Naive thymus-derived CD4-positive, alpha-beta T cell (primary cell): ENCODE data around the gene SPAG6. TPM values are rescaled to one million over a fixed set of nuclear protein-coding genes. Genes with fewer than 3 reads are reported as not detected.

Experiments
- ATAC-seq: fragments of 150-1000 bp; cut with Tn5 transposase; 2 replicates; pipeline ENCODE4 v1.10.0; 2021; ENCODE audit warnings: mild to moderate bottlenecking, moderate library complexity
- CTCF ChIA-PET: fragments of 350-600 bp; sonication (Branson Sonifier 250); formaldehyde crosslinking; loops from one replicate; lab custom pipeline; 2021; ENCODE audit warnings: antibody characterized with exemption; lab: Charles Lee
- POLR2A ChIA-PET: fragments of 350-600 bp; sonication (Branson Sonifier 250); formaldehyde crosslinking; loops from one replicate; lab custom pipeline; 2021; ENCODE audit warnings: antibody characterized with exemption, inconsistent platforms; lab: Charles Lee
- DNase-seq, 9 donors: peaks; one replicate each; pipeline versions ENCODE4 v3.0.0 to v3.0.0-alpha.2; 2020 to 2022; ENCODE audit warnings: mixed read lengths in 1 of 9
- H3K27ac ChIP-seq: one replicate; pipeline ENCODE4 v1.7.0; 2013; ENCODE audit warnings: mild to moderate bottlenecking, low read depth, low read length, moderate library complexity
- H3K27me3 ChIP-seq, 2 donors: one replicate each; pipeline ENCODE4 v1.7.0; 2013; ENCODE audit warnings: low read length in 2 of 2, mild to moderate bottlenecking in 2 of 2, moderate library complexity in 2 of 2; ENCODE audit not compliant: control insufficient read depth in 2 of 2, insufficient read depth in 2 of 2
- H3K36me3 ChIP-seq, 3 experiments: 1 replicate in 2 of 3; 2 replicates in 1 of 3; pipeline ENCODE4 v1.7.0; 2013; ENCODE audit warnings: low read length in 3 of 3, mild to moderate bottlenecking in 3 of 3, moderate library complexity in 1 of 3; ENCODE audit not compliant: insufficient read depth in 3 of 3, control insufficient read depth in 2 of 3
- H3K4me1 ChIP-seq, 2 donors: one replicate each; pipeline ENCODE4 v1.7.0; 2013; ENCODE audit warnings: low read length in 2 of 2, mild to moderate bottlenecking in 2 of 2, moderate library complexity in 1 of 2; ENCODE audit not compliant: control insufficient read depth in 2 of 2, insufficient read depth in 2 of 2
- H3K4me3 ChIP-seq: 2 replicates; pipeline ENCODE4 v1.7.0; 2013; ENCODE audit warnings: mild to moderate bottlenecking, low read length
- H3K9me3 ChIP-seq, 3 experiments: 1 replicate in 2 of 3; 2 replicates in 1 of 3; pipeline ENCODE4 v1.7.0; 2013; ENCODE audit warnings: low read length in 3 of 3; ENCODE audit not compliant: control insufficient read depth in 2 of 3
- H3K27ac Mint-ChIP-seq, 9 donors: one replicate each; pipeline ENCODE4 v1.8.0; 2020 to 2022; ENCODE audit warnings: mixed read lengths in 9 of 9, mild to moderate bottlenecking in 8 of 9, moderate library complexity in 5 of 9, inconsistent platforms in 2 of 9
- H3K27me3 Mint-ChIP-seq, 5 donors: one replicate each; pipeline ENCODE4 v1.8.0; 2021 to 2022; ENCODE audit warnings: mixed read lengths in 5 of 5, mild to moderate bottlenecking in 1 of 5
- H3K36me3 Mint-ChIP-seq, 5 donors: one replicate each; pipeline ENCODE4 v1.8.0; 2020 to 2022; ENCODE audit warnings: mixed read lengths in 5 of 5, mild to moderate bottlenecking in 3 of 5, inconsistent platforms in 1 of 5
- H3K4me1 Mint-ChIP-seq, 7 donors: one replicate each; pipeline ENCODE4 v1.8.0; 2020 to 2022; ENCODE audit warnings: mixed read lengths in 7 of 7, mild to moderate bottlenecking in 3 of 7, inconsistent platforms in 1 of 7
- H3K4me3 Mint-ChIP-seq, 10 donors: one replicate each; pipeline ENCODE4 v1.8.0; 2020 to 2022; ENCODE audit warnings: mild to moderate bottlenecking in 10 of 10, mixed read lengths in 10 of 10, moderate library complexity in 6 of 10, inconsistent platforms in 2 of 10
- H3K9me3 Mint-ChIP-seq, 11 donors: one replicate each; pipeline ENCODE4 v1.8.0; 2020 to 2022; ENCODE audit warnings: mixed read lengths in 11 of 11, mild to moderate bottlenecking in 4 of 11, inconsistent platforms in 1 of 11, moderate library complexity in 1 of 11
- intact Hi-C, 2 donors: fragments of 100-400 bp; cut with micrococcal nuclease; formaldehyde crosslinking; loops; one replicate each; pipeline ENCODE4 v1.15.1; 2023
- polyA plus RNA-seq, 2 donors: library from polyadenylated mRNA; unstranded; fragments of 300-500 nt; fragmentation: Illumina TruSeq; gene quantifications; one replicate each; pipeline ENCODE4 v1.2.3, GENCODE V29; 2021
- total RNA-seq, 6 experiments: library from RNA in 5 of 6; stranded (reverse) in 5 of 6; gene quantifications; 1 replicate in 5 of 6; 2 replicates in 1 of 6; pipeline ENCODE4 v1.2.3 and lab custom pipeline; 2021 to 2026

SPAG6 gene
- total and polyA plus RNA-seq, 7 experiments from 2014 or later = 0.46 to 0.93 TPM; not detected in 5

DNA sequence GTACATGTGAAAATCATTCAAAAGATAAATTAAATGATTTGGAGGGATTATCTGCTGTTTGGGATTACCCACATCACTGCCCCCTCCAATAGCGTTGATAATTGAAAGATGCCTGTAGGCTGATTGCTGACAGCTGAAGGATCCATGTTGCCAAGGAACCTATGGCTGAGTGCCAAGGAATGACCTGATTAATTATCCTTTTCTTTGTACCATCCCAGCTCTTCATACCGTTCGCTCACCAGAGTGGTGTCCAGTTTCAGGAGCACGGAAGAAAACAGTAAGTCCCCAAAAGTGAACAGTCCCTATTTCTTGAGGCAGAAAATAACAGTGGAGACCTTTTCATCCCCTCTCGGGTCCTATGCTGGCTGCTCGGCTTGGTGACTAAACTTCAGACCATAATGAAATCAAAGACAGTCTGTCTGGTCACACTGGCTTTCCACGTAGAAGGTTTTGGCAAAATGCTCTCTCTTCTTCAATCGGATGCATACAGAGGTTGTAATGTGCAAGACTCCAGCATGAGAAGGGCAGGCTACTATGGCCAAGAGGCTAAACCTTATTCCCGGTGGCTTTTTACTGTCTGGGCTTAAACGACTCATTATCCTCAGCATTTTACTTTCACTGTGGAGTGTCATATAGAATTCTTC, 108.8 kb downstream of the SPAG6 start:
- CTCF ChIA-PET = no interaction called here
- intact Hi-C loops = no loop called here
- peaks cover 0 to 4% (median 0%) of the 10 kb centered on the region in 11 donors for H3K9me3 Mint-ChIP-seq
- peaks cover 0 to 19% (median 9%) of the 10 kb centered on the region in 7 donors for H3K4me1 Mint-ChIP-seq
- H3K27ac ChIP-seq = no peak overlapping the region
- H3K27me3 Mint-ChIP-seq = peaks cover 0 to 11% (median 4%) of the 10 kb centered on the region in 5 donors
- DNase-seq (no peak), ATAC-seq (no peak)
- H3K27ac Mint-ChIP-seq = no peak overlapping the region
- H3K4me1 ChIP-seq = no peaks in the 10 kb centered on the region
- no peak overlapping the region for H3K4me3 Mint-ChIP-seq
- H3K27me3 ChIP-seq = no peaks in the 10 kb centered on the region
- H3K9me3 ChIP-seq = no peaks in the 10 kb centered on the region
- POLR2A ChIA-PET = interaction anchor here (0.8 to 1.2 kb wide), 3 partner anchors 8 to 18 kb away, joined by 3 to 5 read pairs (median 3); no protein-coding TSS in a partner anchor
- no peak overlapping the region for H3K4me3 ChIP-seq
- no peaks in the 10 kb centered on the region for H3K36me3 ChIP-seq
- peaks cover 0 to 1% (median 0%) of the 10 kb centered on the region in 5 donors for H3K36me3 Mint-ChIP-seq

GRCh38 chr10:22454634-22455033, 109.3 kb downstream of the SPAG6 start:
- CTCF ChIA-PET = no interaction called here
- Histone ChIP-seq H3K4me1 (no peaks in the 10 kb centered on the region), H3K27ac (no peak overlapping the region), H3K36me3 (no peaks in the 10 kb centered on the region), H3K27me3 (no peaks in the 10 kb centered on the region), H3K4me3 (no peak overlapping the region), H3K9me3 (no peaks in the 10 kb centered on the region)
- intact Hi-C loops = no loop called here
- H3K27ac Mint-ChIP-seq = no peak overlapping the region
- H3K36me3 Mint-ChIP-seq = peaks cover 0 to 1% (median 0%) of the 10 kb centered on the region in 5 donors
- peaks cover 0 to 4% (median 0%) of the 10 kb centered on the region in 11 donors for H3K9me3 Mint-ChIP-seq
- DNase-seq = no peak
- POLR2A ChIA-PET = interaction anchor here (0.8 to 1.2 kb wide), 3 partner anchors 9 to 18 kb away, joined by 3 to 5 read pairs (median 3); no protein-coding TSS in a partner anchor
- ATAC-seq = no peak
- peaks cover 0 to 19% (median 9%) of the 10 kb centered on the region in 7 donors for H3K4me1 Mint-ChIP-seq
- H3K4me3 Mint-ChIP-seq = no peak overlapping the region
- H3K27me3 Mint-ChIP-seq = peaks cover 0 to 10% (median 3%) of the 10 kb centered on the region in 5 donors

GRCh38 chr10:22455068-22455857, 110.0 kb downstream of the SPAG6 start:
- H3K27ac Mint-ChIP-seq = peak overlapping the region in 1 of 9 donors; percentile 3

DNA sequence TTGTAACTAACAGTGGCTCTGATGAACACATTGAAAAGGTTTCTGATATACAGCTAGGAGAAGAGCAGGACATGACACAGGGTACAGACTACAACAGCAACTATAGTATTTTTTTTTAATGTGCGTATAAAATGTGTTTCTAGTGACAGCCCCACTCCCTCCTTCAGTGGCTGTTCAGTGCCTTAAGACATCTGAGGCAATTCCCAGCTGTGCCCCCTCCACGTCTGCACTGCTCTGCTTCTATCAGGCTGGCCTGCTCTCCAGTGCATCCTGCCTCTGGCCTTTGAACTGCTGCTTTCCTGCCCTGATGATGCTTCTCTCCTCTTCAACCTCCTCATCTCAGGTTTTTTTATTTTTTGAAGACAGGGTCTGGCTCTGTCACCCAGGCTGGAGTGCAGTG, 111.2 kb downstream of the SPAG6 start:
- intact Hi-C loops = no loop called here
- CTCF ChIA-PET = no interaction called here
- H3K4me1 Mint-ChIP-seq = peaks cover 0 to 19% (median 9%) of the 10 kb centered on the region in 7 donors
- H3K9me3 ChIP-seq = no peaks in the 10 kb centered on the region
- H3K36me3 Mint-ChIP-seq = peaks cover 0 to 1% (median 0%) of the 10 kb centered on the region in 5 donors
- peaks cover 0 to 5% (median 0%) of the 10 kb centered on the region in 5 donors for H3K27me3 Mint-ChIP-seq
- POLR2A ChIA-PET = interaction anchor here (0.8 kb wide), 1 partner anchor 19 kb away, joined by 3 read pairs; no protein-coding TSS in a partner anchor
- no peak overlapping the region for H3K27ac ChIP-seq
- no peak overlapping the region for H3K4me3 Mint-ChIP-seq
- no peak overlapping the region for H3K4me3 ChIP-seq
- DNase-seq = no peak
- no peak for ATAC-seq
- H3K36me3 ChIP-seq = no peaks in the 10 kb centered on the region
- no peak overlapping the region for H3K27ac Mint-ChIP-seq
- no peaks in the 10 kb centered on the region for H3K4me1 ChIP-seq
- no peaks in the 10 kb centered on the region for H3K27me3 ChIP-seq
- H3K9me3 Mint-ChIP-seq = peaks cover 0 to 12% (median 0%) of the 10 kb centered on the region in 11 donors

More at GRCh38 chr10:22455068-22455857, 110.0 kb downstream of the SPAG6 start:
- intact Hi-C loops = no loop called here
- no peak overlapping the region for H3K4me3 Mint-ChIP-seq
- peaks cover 0 to 4% (median 0%) of the 10 kb centered on the region in 5 donors for H3K27me3 Mint-ChIP-seq
- DNase-seq (peak in 2 of 9 donors; percentile 8 to 19), ATAC-seq (no peak)
- Histone ChIP-seq H3K4me1 (no peaks in the 10 kb centered on the region), H3K27me3 (no peaks in the 10 kb centered on the region), H3K9me3 (no peaks in the 10 kb centered on the region), H3K27ac (no peak overlapping the region), H3K36me3 (no peaks in the 10 kb centered on the region), H3K4me3 (no peak overlapping the region)
- peaks cover 0 to 5% (median 0%) of the 10 kb centered on the region in 11 donors for H3K9me3 Mint-ChIP-seq
- ChIA-PET POLR2A (interaction anchor here (0.7 to 1.2 kb wide), 5 partner anchors 9 to 902 kb away, joined by 3 to 5 read pairs (median 3); no protein-coding TSS in a partner anchor), CTCF (no interaction called here)
- H3K4me1 Mint-ChIP-seq = peaks cover 0 to 19% (median 9%) of the 10 kb centered on the region in 7 donors
- peaks cover 0 to 1% (median 0%) of the 10 kb centered on the region in 5 donors for H3K36me3 Mint-ChIP-seq

DNA sequence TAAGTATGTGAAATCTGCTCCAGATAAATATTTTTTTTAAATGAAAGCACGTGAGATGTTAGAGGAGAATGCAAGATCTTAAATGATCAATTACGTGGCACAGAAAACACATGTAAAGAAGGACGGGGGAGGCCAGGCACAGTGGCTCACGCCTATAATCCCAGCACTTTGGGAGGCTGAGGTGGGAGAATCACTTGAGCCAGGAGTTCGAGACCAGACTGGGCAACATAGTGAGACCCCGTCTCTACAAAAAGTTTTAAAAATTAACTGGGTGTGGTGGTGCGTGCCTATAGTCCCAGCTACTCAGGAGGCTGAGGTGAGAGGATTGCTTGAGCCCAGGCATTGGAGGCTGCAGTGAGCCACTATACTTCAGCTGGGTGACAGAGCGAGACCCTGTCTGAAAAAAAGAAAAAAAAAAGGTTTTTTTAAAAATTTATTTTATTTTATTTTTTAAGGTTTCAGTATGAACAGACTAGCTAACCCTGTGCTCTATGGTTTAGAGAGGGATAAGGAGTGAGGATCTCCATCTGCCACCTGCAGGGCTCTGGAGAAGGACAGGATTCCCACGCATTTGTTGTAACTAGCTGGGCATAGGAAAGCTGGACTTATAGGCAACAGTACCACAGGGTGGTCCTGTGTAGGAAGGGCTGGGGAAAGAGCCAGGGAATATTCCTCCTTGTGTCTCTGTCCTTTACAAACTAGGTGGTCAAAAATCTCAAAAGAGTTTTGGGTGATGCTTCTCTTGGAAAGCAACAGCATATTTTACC, 113.2 kb downstream of the SPAG6 start:
- Mint-ChIP-seq H3K36me3 (peaks cover 0 to 1% (median 0%) of the 10 kb centered on the region in 5 donors), H3K27me3 (peaks cover 0 to 5% (median 4%) of the 10 kb centered on the region in 5 donors), H3K4me3 (no peak overlapping the region), H3K9me3 (peaks cover 0 to 9% (median 0%) of the 10 kb centered on the region in 11 donors), H3K27ac (no peak overlapping the region), H3K4me1 (peaks cover 0 to 19% (median 9%) of the 10 kb centered on the region in 7 donors)
- Histone ChIP-seq H3K9me3 (no peaks in the 10 kb centered on the region), H3K4me3 (no peak overlapping the region), H3K27me3 (no peaks in the 10 kb centered on the region), H3K27ac (no peak overlapping the region), H3K4me1 (no peaks in the 10 kb centered on the region), H3K36me3 (no peaks in the 10 kb centered on the region)
- no peak for ATAC-seq
- CTCF ChIA-PET = no interaction called here
- intact Hi-C loops = no loop called here
- POLR2A ChIA-PET = interaction anchor here (0.5 to 1.0 kb wide), 3 partner anchors 18 to 472 kb away, joined by 3 to 6 read pairs (median 4); no protein-coding TSS in a partner anchor
- DNase-seq = no peak

GRCh38 chr10:22459496-22459895, 114.2 kb downstream of the SPAG6 start:
- H3K27ac Mint-ChIP-seq = no peak overlapping the region
- H3K9me3 ChIP-seq = no peaks in the 10 kb centered on the region
- no peak overlapping the region for H3K4me3 ChIP-seq
- H3K4me3 Mint-ChIP-seq = no peak overlapping the region
- ATAC-seq = no peak
- peaks cover 0 to 1% (median 0%) of the 10 kb centered on the region in 5 donors for H3K36me3 Mint-ChIP-seq
- DNase-seq = no peak
- H3K36me3 ChIP-seq = no peaks in the 10 kb centered on the region
- H3K27me3 Mint-ChIP-seq = peaks cover 0 to 5% (median 4%) of the 10 kb centered on the region in 5 donors
- ChIA-PET CTCF (no interaction called here), POLR2A (no interaction called here)
- H3K4me1 ChIP-seq = no peaks in the 10 kb centered on the region
- intact Hi-C loops = no loop called here
- H3K9me3 Mint-ChIP-seq = peaks cover 0 to 9% (median 0%) of the 10 kb centered on the region in 11 donors
- H3K27ac ChIP-seq = no peak overlapping the region
- H3K4me1 Mint-ChIP-seq = peaks cover 0 to 19% (median 8%) of the 10 kb centered on the region in 7 donors
- H3K27me3 ChIP-seq = no peaks in the 10 kb centered on the region
